Inflammatory macrophage treated with lipopolysaccharide for 1 hour (primary cell): ENCODE measurements around the gene AGPAT4.

Experiments
- DNase-seq, 2 donors: peaks; one replicate each; pipeline ENCODE4 v3.0.0-alpha.2; 2020 to 2022

Gene AGPAT4

GRCh38 chr6:161107779-161108730, 165.8 kb downstream of the AGPAT4 start:
- peak; percentile 55 to 66 for DNase-seq

DNA sequence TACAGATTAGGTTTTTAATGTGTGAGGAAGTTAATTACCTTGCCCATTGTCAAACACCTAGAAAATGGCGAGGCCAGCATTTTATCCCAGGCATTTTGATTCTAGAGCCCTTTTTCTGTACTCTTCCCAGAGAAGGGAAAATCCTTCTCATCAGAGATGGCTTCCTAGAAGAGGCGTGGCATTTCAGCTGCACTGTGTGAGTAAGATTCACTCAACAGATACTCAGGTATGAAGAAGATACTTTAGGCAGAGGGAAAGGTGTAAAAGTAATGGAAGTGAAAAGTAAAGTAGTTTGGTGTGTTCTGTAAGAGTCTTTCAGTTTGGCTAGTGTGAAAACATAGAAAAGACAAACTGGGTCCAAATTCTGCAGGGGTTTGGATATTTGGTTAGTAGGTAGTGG, 168.5 kb downstream of the AGPAT4 start:
- DNase-seq = no peak

GRCh38 chr6:161104966-161105365, 168.9 kb downstream of the AGPAT4 start:
- peak in 1 of 2 donors; percentile 57 for DNase-seq

DNA sequence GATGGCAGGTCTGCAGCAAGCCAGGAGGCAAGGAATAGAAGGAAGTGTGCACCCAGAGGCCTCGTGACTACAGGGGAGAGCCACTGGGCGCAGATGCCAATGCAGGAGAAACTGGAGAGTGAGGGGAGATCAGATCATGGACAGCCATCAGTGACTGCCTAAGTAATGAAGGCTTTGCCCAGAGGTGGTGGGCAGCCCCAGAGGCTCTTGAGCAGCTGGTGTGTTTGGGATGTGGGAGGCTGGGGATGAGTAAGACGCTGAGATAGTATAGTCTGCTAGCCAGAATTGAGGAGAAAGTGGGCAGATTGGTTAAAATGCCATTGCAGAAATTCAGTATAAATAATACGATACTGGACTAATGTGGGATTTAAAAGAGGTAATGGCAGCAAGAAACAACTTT, 170.4 kb downstream of the AGPAT4 start:
- DNase-seq = peak in 1 of 2 donors; percentile 48

- DNase-seq = peak in 1 of 2 donors; percentile 20
These were observed 172.3 kb downstream of the AGPAT4 start for GRCh38 chr6:161101517-161101916.

- DNase-seq = no peak
These were observed 173.8 kb downstream of the AGPAT4 start for GRCh38 chr6:161100072-161100471.

- no peak for DNase-seq
These were observed 177.9 kb downstream of the AGPAT4 start for GRCh38 chr6:161095916-161096315.

DNA sequence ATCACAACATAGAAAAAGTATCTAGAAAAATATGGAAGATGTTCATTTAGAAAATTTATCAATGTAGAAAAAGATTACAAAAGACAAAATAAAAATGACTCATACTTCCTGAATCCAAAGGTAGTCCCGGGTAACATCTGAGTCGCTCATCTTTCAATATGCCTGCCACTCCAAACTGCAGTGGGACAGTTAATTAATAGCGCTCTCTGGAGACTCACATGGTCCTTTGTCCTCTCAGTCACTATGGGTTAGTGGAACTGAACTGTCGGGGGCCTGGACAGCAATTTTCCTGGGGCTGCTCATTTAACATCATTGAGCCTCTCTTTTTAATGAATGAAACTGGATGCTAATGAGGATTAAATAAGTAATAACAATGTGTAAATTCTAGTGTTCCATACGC, 178.9 kb downstream of the AGPAT4 start:
- no peak for DNase-seq

DNA sequence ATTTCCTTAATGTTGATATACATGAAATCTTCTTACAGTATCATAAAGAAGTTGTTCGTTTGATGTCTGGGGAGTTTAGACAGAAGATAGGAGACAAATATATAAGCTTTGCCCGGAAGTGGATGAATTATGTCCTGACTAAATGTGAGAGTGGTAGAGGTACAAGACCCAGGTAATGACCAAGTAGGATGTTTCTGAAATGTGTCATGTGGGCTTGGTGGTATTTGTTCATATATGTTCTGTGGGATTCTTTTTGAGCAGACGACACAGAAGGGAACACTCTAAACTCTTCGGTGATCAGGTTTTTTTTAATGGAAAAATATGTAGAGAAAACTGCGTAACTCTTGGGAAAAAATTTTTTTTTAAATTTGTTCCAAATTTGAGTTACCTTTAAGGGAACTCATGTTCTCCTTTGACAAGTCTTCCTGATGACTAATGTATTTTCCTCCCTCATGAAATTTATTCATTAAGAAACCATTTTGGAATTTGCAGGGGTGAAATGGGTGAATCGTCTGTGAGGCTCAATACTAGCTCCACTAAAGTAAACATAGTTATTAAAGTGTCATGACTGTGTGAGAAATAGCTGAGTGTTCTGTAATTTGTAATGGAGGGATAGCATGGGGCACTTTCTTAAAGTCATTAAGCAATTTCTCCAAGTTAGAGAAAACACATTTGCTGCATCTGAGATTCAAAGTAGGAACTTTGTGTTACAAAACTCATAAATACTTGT, 181.7 kb downstream of the AGPAT4 start:
- DNase-seq = no peak

DNA sequence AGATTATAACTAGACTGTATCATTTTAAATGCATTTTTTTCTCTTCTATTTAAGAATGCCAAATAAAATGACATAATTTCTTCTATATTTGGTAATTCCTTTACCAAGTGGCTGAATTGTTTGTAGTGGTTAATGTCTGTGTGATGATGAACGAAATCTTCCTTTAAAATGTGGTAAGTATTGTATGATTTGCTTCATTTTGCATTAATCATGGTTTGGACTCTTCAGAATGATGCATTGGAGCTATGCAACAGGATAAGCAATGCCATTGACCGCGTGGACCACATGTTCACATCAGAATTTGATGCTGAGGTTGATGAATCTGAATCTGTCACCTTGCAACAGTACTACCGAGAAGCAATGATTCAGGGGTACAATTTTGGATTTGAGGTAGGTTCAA, 182.7 kb downstream of the AGPAT4 start:
- DNase-seq = no peak

DNA sequence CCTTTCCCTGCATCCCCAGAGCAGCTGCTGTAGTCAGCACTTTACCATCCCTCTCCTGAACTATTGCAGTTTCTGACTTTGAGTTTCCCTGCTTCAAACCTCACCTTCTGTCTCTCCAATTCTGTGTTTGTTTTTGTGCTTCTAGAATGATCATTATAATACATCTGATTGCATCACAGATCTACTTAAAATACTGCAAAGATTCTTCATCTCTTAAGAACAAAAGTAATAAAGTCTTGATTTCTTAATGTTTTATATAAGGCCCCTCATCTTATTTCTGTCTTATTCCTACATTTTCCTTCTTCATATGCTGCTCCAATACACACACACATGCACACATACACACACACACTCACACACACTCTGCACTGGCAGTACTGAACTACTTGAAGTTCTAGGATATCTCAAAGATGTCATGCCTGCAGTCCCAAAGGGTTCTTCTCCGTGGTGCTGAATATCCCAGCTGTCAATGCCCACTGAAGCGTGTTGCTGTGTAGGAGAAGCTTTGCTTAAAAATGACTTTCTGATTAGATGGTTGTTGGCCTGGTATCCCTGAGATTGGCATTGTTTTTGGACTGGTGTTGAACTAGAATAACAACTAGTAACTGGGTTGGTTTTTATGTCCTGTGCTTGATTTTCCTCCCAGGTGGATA, 185.1 kb downstream of the AGPAT4 start:
- DNase-seq = no peak

DNA sequence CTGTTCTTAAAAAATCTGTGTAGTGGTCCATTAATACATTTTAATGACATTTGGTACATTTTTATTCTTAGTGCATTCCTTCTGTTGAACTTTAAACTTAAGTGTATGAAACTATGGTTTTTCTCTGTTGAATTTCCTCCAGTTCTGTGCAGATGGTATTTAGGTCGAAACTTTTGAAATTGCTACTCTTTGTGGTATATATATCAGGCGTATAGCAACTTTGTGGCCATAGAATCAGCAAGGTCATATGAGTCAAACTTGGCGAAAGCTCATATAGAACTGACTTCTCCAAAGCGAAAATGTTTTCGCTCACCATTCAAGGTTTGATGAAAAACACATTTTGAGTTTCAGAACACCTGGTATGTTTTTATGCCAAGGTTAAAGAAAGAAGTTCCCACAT, 188.6 kb downstream of the AGPAT4 start:
- no peak for DNase-seq

GRCh38 chr6:161082215-161082614, 191.6 kb downstream of the AGPAT4 start:
- DNase-seq = no peak

DNA sequence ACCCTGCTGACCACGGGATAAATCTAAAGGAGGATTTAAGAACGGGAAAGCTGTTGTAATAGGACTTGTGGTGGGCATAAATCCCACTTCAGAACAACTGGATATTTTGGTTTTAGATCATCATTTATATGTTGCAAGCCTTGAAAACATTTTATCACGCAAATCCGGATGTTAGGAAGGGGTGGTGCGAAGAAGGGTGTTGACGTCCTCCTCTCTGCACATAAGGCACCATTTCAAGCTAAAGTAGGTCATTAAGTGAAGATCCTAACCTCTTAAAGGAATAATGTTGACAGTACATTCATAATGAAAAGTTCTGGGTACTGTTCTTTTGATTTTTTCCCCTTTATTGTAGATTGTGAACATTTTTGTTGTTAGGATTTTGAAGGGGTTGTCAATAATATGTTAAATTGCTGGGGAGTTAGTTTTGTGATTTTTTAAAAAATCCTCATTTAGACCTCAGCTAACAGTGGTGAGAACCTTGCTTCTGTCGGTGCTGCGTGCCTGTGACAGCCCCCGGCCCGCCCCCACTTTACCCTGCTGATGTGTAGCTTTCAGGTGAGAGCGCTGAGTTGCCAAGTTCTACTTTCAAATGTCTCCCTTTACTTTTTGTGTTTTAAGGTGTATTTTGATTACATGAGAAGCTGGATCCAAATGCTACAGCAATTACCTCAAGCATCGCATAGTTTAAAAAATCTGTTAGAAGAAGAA, 193.4 kb downstream of the AGPAT4 start:
- no peak for DNase-seq
